ENCODE results near the gene PIEZO1. TPM values are rescaled to one million over a fixed set of nuclear protein-coding genes. Genes with fewer than 3 reads are reported as not detected.

The PIEZO1 gene
- total RNA-seq, 2 donors from 2014 or later: 84.1 to 97.0 TPM

DNA sequence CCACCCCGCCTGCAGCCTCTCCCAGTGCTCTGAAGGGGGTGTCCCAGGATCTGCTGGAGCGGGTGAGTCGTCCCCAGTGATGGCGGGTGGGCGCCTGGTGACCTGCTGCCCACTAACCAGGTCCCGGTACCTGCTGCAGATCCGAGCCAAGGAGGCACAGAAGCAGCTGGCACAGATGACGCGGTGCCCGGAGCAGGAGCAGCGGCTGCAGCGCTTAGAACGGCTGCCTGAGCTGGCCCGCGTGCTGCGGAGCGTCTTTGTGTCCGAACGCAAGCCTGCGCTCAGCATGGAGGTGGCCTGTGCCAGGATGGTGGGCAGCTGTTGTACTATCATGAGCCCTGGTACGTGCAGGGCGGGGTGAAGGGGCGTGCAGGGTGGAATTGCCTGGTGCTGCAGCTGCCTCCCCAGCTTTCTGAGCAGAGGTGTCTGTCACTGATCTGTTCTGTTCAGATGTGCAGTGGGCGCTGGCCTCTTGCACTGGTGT lies 22.2 kb upstream of the PIEZO1 start:
- Mint-ChIP-seq H3K36me3 (ENCODE audit: low read depth) (peaks cover 27% of the 10 kb centered on the region), H3K27me3 (ENCODE audit: insufficient read depth) (no peaks in the 10 kb centered on the region), H3K4me3 (no peak overlapping the region), H3K9me3 (no peaks in the 10 kb centered on the region), H3K4me1 (no peaks in the 10 kb centered on the region), H3K27ac (no peak overlapping the region)
- Histone ChIP-seq H3K9ac (ENCODE audit: extremely low read depth, low read length, poor library complexity, severe bottlenecking) (no peak overlapping the region), H3K27me3 (ENCODE audit: control insufficient read depth, insufficient read depth, low read length, poor library complexity, severe bottlenecking) (no peaks in the 10 kb centered on the region), H3K9me3 (ENCODE audit: control insufficient read depth, low read length) (no peaks in the 10 kb centered on the region), H3K36me3 (ENCODE audit: control insufficient read depth, insufficient read depth, low read length) (peaks cover 28% of the 10 kb centered on the region), H3K4me3 (ENCODE audit: low read length) (no peak overlapping the region), H3K27ac (ENCODE audit: low read depth, low read length) (no peak overlapping the region), H3K4me1 (ENCODE audit: control insufficient read depth, insufficient read depth, low read length) (peaks cover 11% of the 10 kb centered on the region)
- 93 to 99% methylated on average over 16 to 24 of the region's 24 CpGs for WGBS, 2 experiments (ENCODE audit: insufficient coverage in 1 of 2, insufficient read length in 1 of 2)
- TF ChIP-seq CTCF (conservative IDR thresholded peaks at IDR 0.05): no peak
- DNase-seq: no peak

- Histone ChIP-seq H3K4me1 (ENCODE audit: control insufficient read depth, insufficient read depth, low read length) (peaks cover 11% of the 10 kb centered on the region), H3K27ac (ENCODE audit: low read depth, low read length) (no peak overlapping the region), H3K27me3 (ENCODE audit: control insufficient read depth, insufficient read depth, low read length, poor library complexity, severe bottlenecking) (no peaks in the 10 kb centered on the region), H3K36me3 (ENCODE audit: control insufficient read depth, insufficient read depth, low read length) (peaks cover 28% of the 10 kb centered on the region), H3K9ac (ENCODE audit: extremely low read depth, low read length, poor library complexity, severe bottlenecking) (no peak overlapping the region), H3K9me3 (ENCODE audit: control insufficient read depth, low read length) (no peaks in the 10 kb centered on the region), H3K4me3 (ENCODE audit: low read length) (no peak overlapping the region)
- Mint-ChIP-seq H3K36me3 (ENCODE audit: low read depth) (peaks cover 27% of the 10 kb centered on the region), H3K27ac (no peak overlapping the region), H3K9me3 (no peaks in the 10 kb centered on the region), H3K27me3 (ENCODE audit: insufficient read depth) (no peaks in the 10 kb centered on the region), H3K4me1 (no peaks in the 10 kb centered on the region), H3K4me3 (no peak overlapping the region)
- no peak for DNase-seq
- no peak for TF ChIP-seq CTCF (conservative IDR thresholded peaks at IDR 0.05)
- WGBS, 2 experiments (ENCODE audit: insufficient coverage in 1 of 2, insufficient read length in 1 of 2): 97 to 98% methylated on average over 13 to 27 of the region's 27 CpGs
These were observed 21.6 kb upstream of the PIEZO1 start for GRCh38 chr16:88806491-88807111.

- H3K36me3 Mint-ChIP-seq (ENCODE audit: low read depth): peaks cover 29% of the 10 kb centered on the region
- 95% methylated on average over 14 to 21 of the region's 21 CpGs for WGBS, 2 experiments (ENCODE audit: insufficient coverage in 1 of 2, insufficient read length in 1 of 2)
- H3K4me3 Mint-ChIP-seq: no peak overlapping the region
- Histone ChIP-seq H3K27me3 (ENCODE audit: control insufficient read depth, insufficient read depth, low read length, poor library complexity, severe bottlenecking) (no peaks in the 10 kb centered on the region), H3K4me3 (ENCODE audit: low read length) (no peak overlapping the region), H3K9me3 (ENCODE audit: control insufficient read depth, low read length) (no peaks in the 10 kb centered on the region), H3K36me3 (ENCODE audit: control insufficient read depth, insufficient read depth, low read length) (peaks cover 28% of the 10 kb centered on the region), H3K4me1 (ENCODE audit: control insufficient read depth, insufficient read depth, low read length) (peaks cover 11% of the 10 kb centered on the region), H3K9ac (ENCODE audit: extremely low read depth, low read length, poor library complexity, severe bottlenecking) (no peak overlapping the region), H3K27ac (ENCODE audit: low read depth, low read length) (no peak overlapping the region)
- TF ChIP-seq CTCF (conservative IDR thresholded peaks at IDR 0.05): no peak
- H3K27ac Mint-ChIP-seq: no peak overlapping the region
- no peaks in the 10 kb centered on the region for H3K27me3 Mint-ChIP-seq (ENCODE audit: insufficient read depth)
- no peak for DNase-seq
- no peaks in the 10 kb centered on the region for H3K4me1 Mint-ChIP-seq
- no peaks in the 10 kb centered on the region for H3K9me3 Mint-ChIP-seq
These were observed 20.9 kb upstream of the PIEZO1 start for GRCh38 chr16:88805887-88806393.

Measured in endodermal cell (in vitro differentiated cells).